Measurements from ENCODE around the gene CHRNA9.

GRCh38 chr4:40331961-40332360, 3.2 kb upstream of the CHRNA9 start:
- TF ChIP-seq CTCF (conservative IDR thresholded peaks at IDR 0.05 in 1 of 2, IDR thresholded peaks at IDR 0.05 in 1 of 2; ENCODE audit: extremely low read depth in 1 of 2, insufficient read depth in 1 of 2, low read depth in 1 of 2, low read length in 2 of 2) (no peak), EZH2 (IDR thresholded peaks at IDR 0.05; ENCODE audit: borderline replicate concordance, low read length) (no peak)
